Islet of Langerhans (tissue), 1 donor: ENCODE measurements around the gene HEMK1.

Experiments
- FAIRE-seq: peaks from one replicate; lab custom pipeline; 2011; peaks lifted over from hg19 to GRCh38; lab: Jason Lieb, UNC

The HEMK1 gene

GRCh38 chr3:50542177-50543034 is 26.9 kb upstream of the HEMK1 start:
- FAIRE-seq, result peak; percentile 76

- FAIRE-seq, result no peak
Measured at GRCh38 chr3:50545781-50546180, 23.5 kb upstream of the HEMK1 start.

GRCh38 chr3:50549226-50549625 is 20.1 kb upstream of the HEMK1 start:
- FAIRE-seq, result no peak

- no peak for FAIRE-seq
Measured at GRCh38 chr3:50550079-50550736, 19.1 kb upstream of the HEMK1 start.

GRCh38 chr3:50551054-50551659 is 18.2 kb upstream of the HEMK1 start:
- FAIRE-seq, result no peak

- FAIRE-seq, result no peak
Measured at GRCh38 chr3:50551681-50552435, 17.5 kb upstream of the HEMK1 start.

- no peak for FAIRE-seq
Measured at GRCh38 chr3:50552598-50552997, 16.7 kb upstream of the HEMK1 start.

GRCh38 chr3:50554553-50554952 is 14.8 kb upstream of the HEMK1 start:
- FAIRE-seq, result no peak

GRCh38 chr3:50557106-50557505 is 12.2 kb upstream of the HEMK1 start:
- FAIRE-seq, result no peak

GRCh38 chr3:50557915-50558314 is 11.4 kb upstream of the HEMK1 start:
- FAIRE-seq, result no peak

- no peak for FAIRE-seq
Measured at GRCh38 chr3:50559702-50560101, 9.6 kb upstream of the HEMK1 start.

GRCh38 chr3:50562861-50563260 is 6.5 kb upstream of the HEMK1 start:
- FAIRE-seq, result no peak

GRCh38 chr3:50563867-50564266 is 5.5 kb upstream of the HEMK1 start:
- FAIRE-seq, result no peak

GRCh38 chr3:50564321-50564720 is 5.0 kb upstream of the HEMK1 start:
- FAIRE-seq, result no peak

GRCh38 chr3:50567011-50567385 is 2.3 kb upstream of the HEMK1 start:
- FAIRE-seq, result no peak

GRCh38 chr3:50567386-50568167 is 1.7 kb upstream of the HEMK1 start, which contains the start of gene C3orf18:
Gene C3orf18, minus strand, starts transcription at chr3:50567747. Its CDS starts 2,048 bp downstream, at chr3:50565699.
- no peak for FAIRE-seq

GRCh38 chr3:50570508-50571279 is 1.4 kb downstream of the HEMK1 start:
- FAIRE-seq, result no peak

- no peak for FAIRE-seq
Measured at GRCh38 chr3:50571486-50571885, 2.2 kb downstream of the HEMK1 start.

- no peak for FAIRE-seq
Measured at GRCh38 chr3:50572158-50572557, 2.8 kb downstream of the HEMK1 start.

GRCh38 chr3:50572801-50573371 is 3.6 kb downstream of the HEMK1 start:
- FAIRE-seq, result no peak
